ENCODE measurements around the gene ATG9A.

GRCh38 chr2:219186754-219187456 is 42.5 kb downstream of the ATG9A start:
- TF ChIP-seq CTCF (IDR thresholded peaks at IDR 0.05) (no peak), POLR2A (IDR thresholded peaks at IDR 0.05) (no peak)
